Adrenal gland (tissue), 19 donors: ENCODE data around the gene CCL27. TPM values are rescaled to one million over a fixed set of nuclear protein-coding genes. Genes with fewer than 3 reads are reported as not detected.

Experiments used
- DNase-seq, 7 donors: peaks; one replicate each; pipeline ENCODE4 v3.0.0-alpha.2; 2019 to 2020
- H3K27ac ChIP-seq, 5 donors: fragments of 200-600 bp; sonication (generic) in 4 of 5; 1 replicate in 3 of 5; 2 replicates in 2 of 5; pipeline versions ENCODE4 v1.5.1 to v1.8.0; 2016 to 2020; ENCODE audit warnings: mild to moderate bottlenecking in 1 of 5
- H3K27me3 ChIP-seq: fragments of 200-600 bp; 2 replicates; pipeline ENCODE4 v1.8.0; 2021
- H3K36me3 ChIP-seq, 2 donors: fragments of 200-600 bp; replicated peaks in 1 of 2; 1 replicate in 1 of 2; 2 replicates in 1 of 2; pipeline versions ENCODE4 v1.5.1 to v1.8.0; 2018 to 2022
- H3K4me1 ChIP-seq, 2 donors: fragments of 200-600 bp; replicated peaks in 1 of 2; 1 replicate in 1 of 2; 2 replicates in 1 of 2; pipeline versions ENCODE4 v1.5.1 to v1.8.0; 2018 to 2021
- H3K4me3 ChIP-seq, 4 donors: fragments of 200-600 bp; sonication (generic) in 3 of 4; one replicate each; pipeline ENCODE4 v1.5.1; 2016 to 2018
- H3K9me3 ChIP-seq, 3 donors: fragments of 200-600 bp; sonication (generic) in 1 of 3; replicated peaks in 1 of 3; 1 replicate in 2 of 3; 2 replicates in 1 of 3; pipeline versions ENCODE4 v1.5.1 to v1.8.0; 2016 to 2021
- POLR2A ChIP-seq, 2 donors: fragments of 450-650 bp; IDR thresholded peaks; one replicate each; pipeline ENCODE4 v1.6.1; 2017; ENCODE audit warnings: antibody characterized with exemption in 2 of 2, mild to moderate bottlenecking in 2 of 2, moderate library complexity in 1 of 2
- WGBS, 4 donors: extraction: QIAGEN DNeasy Blood & Tissue Kit in 2 of 4; methylation state at CpG; one replicate each; pipeline versions ENCODE4 v1.1.5 to v1.1.7; 2013 to 2017; 5-methylcytosine and 5-hydroxymethylcytosine counted together
- intact Hi-C, 2 donors: fragments of 100-400 bp; cut with DNase I; formaldehyde crosslinking; loops; one replicate each; pipeline versions ENCODE4 v1.14.1 to v1.15.0; 2022 to 2023
- long read RNA-seq, 10 donors: library from polyadenylated mRNA in 3 of 10; unstranded in 2 of 10; stranded (forward) in 1 of 10; transcript quantifications; one replicate each; pipeline ENCODE4 v2.0.0 and lab custom pipeline, GENCODE V29; 2021 to 2026
- polyA plus RNA-seq, 3 donors: library from polyadenylated mRNA; stranded (reverse); fragments of 200-250 nt in 2 of 3; fragments of 350-450 nt in 1 of 3; fragmentation: Illumina TruSeq in 1 of 3; extraction: RNeasy Lipid Tissue Mini Kit (QIAGEN cat#74804) in 1 of 3; gene quantifications; one replicate each; pipeline ENCODE4 v1.2.3, GENCODE V29; 2013 to 2014
- total RNA-seq, 9 donors: library from RNA; depleted of rRNA in 4 of 9; stranded (reverse); fragments of >200 nt in 4 of 9; fragments of 120-200 nt in 1 of 9; fragmentation: NEBNext Ultra II Directional in 1 of 9; extraction: Animal tissue kit (Norgen Biotek cat#: 25700) in 1 of 9; gene quantifications; one replicate each; pipeline versions ENCODE4 v1.1.0 to v1.2.4, GENCODE V29; 2013 to 2023
- TF ChIP-seq, protein P1 (sequence below), 6 experiments: fragments of 450-650 bp in 4 of 6; fragments of 200-600 bp in 2 of 6; sonication (generic) in 1 of 6; IDR thresholded peaks; 1 replicate in 5 of 6; 2 replicates in 1 of 6; pipeline versions ENCODE4 v1.5.1 to v1.8.0; 2016 to 2021; ENCODE audit warnings: antibody characterized with exemption in 6 of 6, mild to moderate bottlenecking in 2 of 6, moderate library complexity in 1 of 6
- donor health status: healthy with polysubstance abuse.
- donor health status: Bipolar disorder and iron deficiency.
- donor health status: DM: yes; HTN: yes; CAD: no.
- donor health status: DM: no; HTN: no; CAD: no.
- donor health status: DM: no; HTN: no; CAD: no.
- donor health status: DM: yes; HTN: yes; CAD: no.

CCL27 gene
- total RNA-seq (under 1 TPM in 3 of 9 donors, not detected in 6; 0.33 to 0.65 (median 0.38) TPM), polyA plus RNA-seq (under 1 TPM in 2 of 3 donors, not detected in 1; 0.10 to 0.24 TPM)
- long read RNA-seq, donor 1: 0 reads
- long read RNA-seq, donor 2: 0 reads
- long read RNA-seq, donor 3: 0 reads
- long read RNA-seq, donor 4: 0 reads
- long read RNA-seq, donor 5: 0 reads
- long read RNA-seq, donor 6: 0 reads
- long read RNA-seq, donor 7: 0 reads
- long read RNA-seq, donor 8, partial matches to known transcripts: 0 of 1 reads
- long read RNA-seq, donor 8, other reads (novel, unspliced or antisense): 0 of 1 reads
- long read RNA-seq, donor 9: 0 reads
- long read RNA-seq, donor 10: 0 reads

DNA sequence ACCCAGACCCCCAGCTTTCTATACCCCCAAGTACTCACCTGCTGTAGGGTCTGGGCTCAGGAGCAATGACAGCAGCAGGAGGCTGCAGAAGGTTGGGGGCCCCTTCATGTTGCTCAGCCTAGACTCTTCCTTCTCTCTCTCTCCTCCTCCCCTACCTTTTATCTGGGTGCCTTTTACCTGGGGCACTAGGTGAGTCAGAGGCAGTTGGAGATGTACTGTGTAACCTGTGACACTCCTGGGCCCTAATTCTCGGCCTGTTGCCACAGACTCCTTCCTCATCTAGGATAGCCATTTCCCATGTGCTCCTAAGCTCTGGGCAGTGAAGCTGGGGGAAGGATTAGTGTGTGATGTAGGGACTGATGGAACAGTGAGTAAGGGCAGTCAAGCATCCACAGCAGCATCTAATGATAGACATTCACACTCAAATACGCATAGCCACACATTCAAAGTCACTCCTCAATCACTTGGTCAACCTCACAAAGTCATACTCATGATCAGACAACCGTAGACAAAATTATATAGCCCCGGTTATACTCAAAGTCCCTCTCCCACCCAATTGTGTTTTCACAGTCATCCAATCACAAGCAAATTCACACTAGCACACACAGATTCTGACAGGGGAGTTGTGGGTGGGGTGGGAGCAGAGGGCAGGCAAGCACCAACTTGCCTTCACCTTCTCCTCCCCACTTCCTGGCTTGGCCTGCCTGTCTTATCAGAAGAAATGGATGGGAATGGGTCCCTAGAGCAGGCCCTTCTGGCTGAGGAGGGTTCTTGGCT, at the start of gene CCL27:
TSS of gene CCL27 (minus strand) at position 132 of the 777 bp plus-strand sequence. CDS start at position 108, 24 bp downstream.
- no peak within 1 kb of the TSS for H3K4me3 ChIP-seq
- intact Hi-C loops: no loop called here
- peaks cover 7 to 17% of the 10 kb centered on the region in 2 donors for H3K4me1 ChIP-seq
- TF ChIP-seq, protein P1, sequence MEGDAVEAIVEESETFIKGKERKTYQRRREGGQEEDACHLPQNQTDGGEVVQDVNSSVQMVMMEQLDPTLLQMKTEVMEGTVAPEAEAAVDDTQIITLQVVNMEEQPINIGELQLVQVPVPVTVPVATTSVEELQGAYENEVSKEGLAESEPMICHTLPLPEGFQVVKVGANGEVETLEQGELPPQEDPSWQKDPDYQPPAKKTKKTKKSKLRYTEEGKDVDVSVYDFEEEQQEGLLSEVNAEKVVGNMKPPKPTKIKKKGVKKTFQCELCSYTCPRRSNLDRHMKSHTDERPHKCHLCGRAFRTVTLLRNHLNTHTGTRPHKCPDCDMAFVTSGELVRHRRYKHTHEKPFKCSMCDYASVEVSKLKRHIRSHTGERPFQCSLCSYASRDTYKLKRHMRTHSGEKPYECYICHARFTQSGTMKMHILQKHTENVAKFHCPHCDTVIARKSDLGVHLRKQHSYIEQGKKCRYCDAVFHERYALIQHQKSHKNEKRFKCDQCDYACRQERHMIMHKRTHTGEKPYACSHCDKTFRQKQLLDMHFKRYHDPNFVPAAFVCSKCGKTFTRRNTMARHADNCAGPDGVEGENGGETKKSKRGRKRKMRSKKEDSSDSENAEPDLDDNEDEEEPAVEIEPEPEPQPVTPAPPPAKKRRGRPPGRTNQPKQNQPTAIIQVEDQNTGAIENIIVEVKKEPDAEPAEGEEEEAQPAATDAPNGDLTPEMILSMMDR (IDR thresholded peaks at IDR 0.05): no peak
- TF ChIP-seq POLR2A (IDR thresholded peaks at IDR 0.05): no peak
- no peak for DNase-seq
- WGBS, 4 donors: 83 to 98% (median 89%) methylated on average over 4 of the region's 4 CpGs
- no peaks in the 10 kb centered on the region for H3K9me3 ChIP-seq
- no peak within 1 kb of the TSS for H3K27ac ChIP-seq
- H3K27me3 ChIP-seq: no peaks in the 10 kb centered on the region
- H3K36me3 ChIP-seq: no peaks in the 10 kb centered on the region

GRCh38 chr9:34712140-34712539, 49.7 kb upstream of the CCL27 start:
- H3K27me3 ChIP-seq: no peaks in the 10 kb centered on the region
- no peak overlapping the region for H3K27ac ChIP-seq
- intact Hi-C loops: no loop called here
- H3K36me3 ChIP-seq: no peaks in the 10 kb centered on the region
- no peak for DNase-seq
- WGBS, 4 donors: 57 to 73% (median 59%) methylated on average over 1 of the region's 1 CpG
- no peak for TF ChIP-seq POLR2A (IDR thresholded peaks at IDR 0.05)
- TF ChIP-seq, protein P1 (IDR thresholded peaks at IDR 0.05): no peak
- H3K4me3 ChIP-seq: no peak overlapping the region
- H3K9me3 ChIP-seq: no peaks in the 10 kb centered on the region
- no peaks in the 10 kb centered on the region for H3K4me1 ChIP-seq

- 56 to 67% (median 62%) methylated on average over 2 of the region's 2 CpGs for WGBS, 4 donors
- H3K27ac ChIP-seq: peak within 1 kb of the TSS in 2 of 5 donors; percentile 28 to 56
- intact Hi-C loops: no loop called here
- H3K36me3 ChIP-seq: no peaks in the 10 kb centered on the region
- H3K27me3 ChIP-seq: no peaks in the 10 kb centered on the region
- TF ChIP-seq, protein P1 (IDR thresholded peaks at IDR 0.05): no peak
- TF ChIP-seq POLR2A (IDR thresholded peaks at IDR 0.05): no peak
- no peaks in the 10 kb centered on the region for H3K4me1 ChIP-seq
- no peaks in the 10 kb centered on the region for H3K9me3 ChIP-seq
- DNase-seq: peak in 6 of 7 donors; percentile 32 to 78 (median 49)
- no peak within 1 kb of the TSS for H3K4me3 ChIP-seq
Measured at GRCh38 chr9:34710023-34710422, 47.6 kb upstream of the CCL27 start, which contains the start of gene CCL21. Gene CCL21 (minus strand): TSS chr9:34710136. CDS start chr9:34710066, 70 bp downstream.
